Colonic mucosa (tissue), 4 donors: ENCODE measurements around the gene PAPLN. TPM values are rescaled to one million over a fixed set of nuclear protein-coding genes. Genes with fewer than 3 reads are reported as not detected.

Experiments used
- DNase-seq: peaks from one replicate; pipeline ENCODE4 v3.0.0-alpha.2; 2020
- H3K27ac ChIP-seq: fragments of 200-600 bp; one replicate; pipeline ENCODE4 v1.8.0; 2021
- H3K27me3 ChIP-seq: fragments of 200-600 bp; one replicate; pipeline ENCODE4 v1.8.0; 2021
- H3K36me3 ChIP-seq: fragments of 200-600 bp; one replicate; pipeline ENCODE4 v1.8.0; 2021
- H3K4me1 ChIP-seq: fragments of 200-600 bp; one replicate; pipeline ENCODE4 v1.8.0; 2021; ENCODE audit warnings: mild to moderate bottlenecking
- H3K4me3 ChIP-seq: fragments of 200-600 bp; one replicate; pipeline ENCODE4 v1.8.0; 2021
- H3K9ac ChIP-seq, 2 donors: one replicate each; pipeline ENCODE4 v1.7.0; 2013; ENCODE audit warnings: control low read depth in 2 of 2, low read depth in 2 of 2, low read length in 2 of 2
- H3K9me3 ChIP-seq: fragments of 200-600 bp; one replicate; pipeline ENCODE4 v1.8.0; 2021
- intact Hi-C: fragments of 100-400 bp; cut with DNase I; formaldehyde crosslinking; loops from one replicate; pipeline ENCODE4 v1.14.1; 2022
- total RNA-seq, 2 donors: library from RNA; stranded (reverse); fragmentation: NEBNext Ultra II Directional in 1 of 2; extraction: Animal tissue kit (Norgen Biotek cat#: 25700) in 1 of 2; gene quantifications; one replicate each; pipeline ENCODE4 v1.2.1, GENCODE V29; 2021
- TF ChIP-seq, protein P1 (sequence below): fragments of 200-600 bp; IDR thresholded peaks from one replicate; pipeline ENCODE4 v1.8.0; 2022; ENCODE audit warnings: antibody characterized with exemption, mild to moderate bottlenecking
- donor health status: healthy.
- donor health status: DM: no; HTN: no; CAD: no.
- donor health status: DM: no; HTN: no; CAD: no.

Gene PAPLN
- total RNA-seq, 2 donors from 2014 or later: 3.2 to 4.3 TPM

DNA sequence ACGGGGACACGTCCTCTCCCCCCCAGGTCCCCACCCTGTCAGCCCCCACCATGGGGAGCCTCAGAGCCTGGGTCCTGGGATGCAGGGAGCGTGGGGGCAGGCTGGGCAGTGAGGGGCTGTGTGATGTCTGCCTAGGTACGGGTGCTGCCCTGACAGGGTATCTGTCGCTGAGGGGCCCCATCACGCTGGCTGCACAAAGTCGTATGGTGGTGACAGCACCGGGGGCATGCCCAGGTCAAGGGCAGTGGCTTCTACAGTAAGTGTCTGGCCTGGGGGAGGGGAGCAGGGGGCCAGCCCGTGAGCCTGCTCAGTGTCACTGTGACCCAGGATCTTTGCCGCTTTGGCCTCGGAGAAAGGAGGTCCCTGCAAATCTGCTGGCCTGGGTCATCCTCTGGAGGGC lies 23.3 kb downstream of the PAPLN start:
- Histone ChIP-seq H3K4me3 (no peak overlapping the region), H3K9me3 (no peaks in the 10 kb centered on the region), H3K27me3 (no peaks in the 10 kb centered on the region), H3K27ac (no peak overlapping the region), H3K36me3 (no peaks in the 10 kb centered on the region), H3K4me1 (no peaks in the 10 kb centered on the region), H3K9ac (no peak overlapping the region)
- no peak for DNase-seq
- intact Hi-C loops: no loop called here
- TF ChIP-seq, protein P1, sequence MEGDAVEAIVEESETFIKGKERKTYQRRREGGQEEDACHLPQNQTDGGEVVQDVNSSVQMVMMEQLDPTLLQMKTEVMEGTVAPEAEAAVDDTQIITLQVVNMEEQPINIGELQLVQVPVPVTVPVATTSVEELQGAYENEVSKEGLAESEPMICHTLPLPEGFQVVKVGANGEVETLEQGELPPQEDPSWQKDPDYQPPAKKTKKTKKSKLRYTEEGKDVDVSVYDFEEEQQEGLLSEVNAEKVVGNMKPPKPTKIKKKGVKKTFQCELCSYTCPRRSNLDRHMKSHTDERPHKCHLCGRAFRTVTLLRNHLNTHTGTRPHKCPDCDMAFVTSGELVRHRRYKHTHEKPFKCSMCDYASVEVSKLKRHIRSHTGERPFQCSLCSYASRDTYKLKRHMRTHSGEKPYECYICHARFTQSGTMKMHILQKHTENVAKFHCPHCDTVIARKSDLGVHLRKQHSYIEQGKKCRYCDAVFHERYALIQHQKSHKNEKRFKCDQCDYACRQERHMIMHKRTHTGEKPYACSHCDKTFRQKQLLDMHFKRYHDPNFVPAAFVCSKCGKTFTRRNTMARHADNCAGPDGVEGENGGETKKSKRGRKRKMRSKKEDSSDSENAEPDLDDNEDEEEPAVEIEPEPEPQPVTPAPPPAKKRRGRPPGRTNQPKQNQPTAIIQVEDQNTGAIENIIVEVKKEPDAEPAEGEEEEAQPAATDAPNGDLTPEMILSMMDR: no peak

DNA sequence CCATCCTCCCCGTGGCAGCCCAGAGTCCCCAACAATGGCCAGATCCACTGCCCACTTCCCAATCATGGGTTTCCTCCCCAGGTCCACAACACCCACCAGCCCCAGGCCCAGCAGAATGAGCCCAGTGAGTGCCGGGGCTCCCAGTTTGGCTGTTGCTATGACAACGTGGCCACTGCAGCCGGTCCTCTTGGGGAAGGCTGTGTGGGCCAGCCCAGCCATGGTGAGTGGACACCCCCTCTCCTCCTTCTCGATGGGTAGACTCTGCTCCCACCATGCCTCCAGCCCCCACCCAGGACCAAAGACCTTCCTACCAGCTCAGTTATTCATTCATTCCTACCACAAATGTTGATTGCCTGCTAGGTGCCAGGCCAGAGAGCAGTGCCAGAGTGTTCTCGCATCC lies 23.8 kb downstream of the PAPLN start:
- Histone ChIP-seq H3K4me3 (no peak overlapping the region), H3K4me1 (no peaks in the 10 kb centered on the region), H3K27ac (no peak overlapping the region), H3K27me3 (no peaks in the 10 kb centered on the region), H3K9ac (no peak overlapping the region), H3K9me3 (no peaks in the 10 kb centered on the region), H3K36me3 (no peaks in the 10 kb centered on the region)
- TF ChIP-seq, protein P1: no peak
- no peak for DNase-seq
- intact Hi-C loops: no loop called here

DNA sequence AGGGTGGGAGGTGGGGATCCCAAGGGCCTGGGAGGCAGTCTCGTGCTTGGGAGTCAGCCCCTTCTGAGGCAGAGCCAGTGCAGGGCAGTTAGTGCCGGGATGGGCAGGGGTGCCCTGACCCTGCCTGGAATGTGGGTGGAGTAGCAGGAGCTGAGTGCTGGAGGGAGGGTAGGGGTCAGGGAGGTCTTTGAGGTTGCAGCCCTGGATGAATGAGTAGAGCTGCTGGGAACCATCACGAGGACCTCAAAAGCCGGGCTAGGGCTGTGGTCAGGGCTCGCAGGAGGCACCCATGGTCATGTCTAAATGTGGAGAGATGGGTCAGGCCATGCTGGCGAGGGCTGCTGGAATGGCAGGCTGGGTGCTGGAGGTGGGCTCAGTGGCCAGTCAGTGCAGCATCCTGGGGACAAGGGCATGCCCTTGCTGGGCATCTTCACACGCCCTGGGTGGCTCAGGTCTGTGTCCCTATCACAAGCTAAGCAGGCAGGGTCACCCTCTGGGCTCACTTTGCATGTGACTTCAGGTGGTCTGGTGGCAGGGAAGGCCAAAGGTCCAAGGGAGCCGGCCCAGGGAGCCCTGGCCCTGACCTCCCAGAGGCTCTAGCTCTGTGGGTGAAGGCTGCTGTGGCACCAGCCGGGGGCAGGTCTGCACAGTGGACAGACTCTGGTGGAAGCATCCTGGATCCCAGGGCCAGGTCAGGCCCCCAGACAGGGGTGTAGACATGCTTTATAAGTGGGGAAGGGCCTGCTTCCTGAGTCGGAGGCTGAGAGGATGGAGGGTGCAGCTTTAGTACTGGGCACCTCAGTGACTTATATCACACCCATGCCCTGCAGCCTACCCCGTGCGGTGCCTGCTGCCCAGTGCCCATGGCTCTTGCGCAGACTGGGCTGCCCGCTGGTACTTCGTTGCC lies 24.5 kb downstream of the PAPLN start:
- TF ChIP-seq, protein P1: no peak
- Histone ChIP-seq H3K9me3 (no peaks in the 10 kb centered on the region), H3K4me1 (no peaks in the 10 kb centered on the region), H3K9ac (no peak overlapping the region), H3K36me3 (no peaks in the 10 kb centered on the region), H3K27me3 (no peaks in the 10 kb centered on the region), H3K27ac (no peak overlapping the region), H3K4me3 (no peak overlapping the region)
- DNase-seq: no peak
- intact Hi-C loops: no loop called here

DNA sequence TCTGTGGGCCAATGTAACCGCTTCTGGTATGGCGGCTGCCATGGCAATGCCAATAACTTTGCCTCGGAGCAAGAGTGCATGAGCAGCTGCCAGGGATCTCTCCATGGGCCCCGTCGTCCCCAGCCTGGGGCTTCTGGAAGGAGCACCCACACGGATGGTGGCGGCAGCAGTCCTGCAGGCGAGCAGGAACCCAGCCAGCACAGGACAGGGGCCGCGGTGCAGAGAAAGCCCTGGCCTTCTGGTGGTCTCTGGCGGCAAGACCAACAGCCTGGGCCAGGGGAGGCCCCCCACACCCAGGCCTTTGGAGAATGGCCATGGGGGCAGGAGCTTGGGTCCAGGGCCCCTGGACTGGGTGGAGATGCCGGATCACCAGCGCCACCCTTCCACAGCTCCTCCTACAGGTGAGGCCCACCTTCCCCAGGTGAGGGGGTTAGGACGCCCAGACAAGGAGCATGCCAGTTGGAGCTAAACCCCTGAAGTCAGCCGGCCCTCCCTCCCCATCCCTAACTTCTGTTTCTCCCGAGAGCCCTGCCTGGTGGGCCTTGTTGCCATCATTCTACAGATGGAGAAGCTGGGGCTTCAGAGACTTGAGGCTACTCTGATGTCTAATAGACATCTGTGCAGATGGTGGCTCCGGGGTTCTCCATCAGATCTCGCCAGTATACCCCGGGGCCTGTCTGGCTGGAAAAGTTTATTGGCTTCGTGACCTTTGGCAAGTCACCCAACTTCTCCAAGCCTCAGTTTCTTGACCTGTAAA lies 25.3 kb downstream of the PAPLN start:
- TF ChIP-seq, protein P1: no peak
- Histone ChIP-seq H3K27ac (no peak overlapping the region), H3K4me3 (no peak overlapping the region), H3K4me1 (no peaks in the 10 kb centered on the region), H3K9ac (no peak overlapping the region), H3K36me3 (no peaks in the 10 kb centered on the region), H3K27me3 (no peaks in the 10 kb centered on the region), H3K9me3 (no peaks in the 10 kb centered on the region)
- intact Hi-C loops: no loop called here
- no peak for DNase-seq

DNA sequence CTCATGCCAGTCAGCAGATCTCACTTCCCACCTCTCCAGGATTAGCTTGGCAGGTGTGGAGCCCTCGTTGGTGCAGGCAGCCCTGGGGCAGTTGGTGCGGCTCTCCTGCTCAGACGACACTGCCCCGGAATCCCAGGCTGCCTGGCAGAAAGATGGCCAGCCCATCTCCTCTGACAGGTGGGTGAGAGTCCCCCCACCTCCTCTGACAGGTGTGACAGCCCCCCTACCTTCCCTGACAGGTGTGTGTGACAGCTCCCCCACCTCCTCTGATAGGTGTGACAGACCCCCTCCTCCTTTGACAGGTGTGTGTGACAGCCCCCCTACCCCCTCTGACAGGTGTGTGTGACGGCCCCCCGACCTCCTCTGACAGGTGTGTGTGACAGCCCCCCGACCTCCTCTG lies 26.3 kb downstream of the PAPLN start:
- Histone ChIP-seq H3K27ac (no peak overlapping the region), H3K9ac (no peak overlapping the region), H3K36me3 (no peaks in the 10 kb centered on the region), H3K9me3 (no peaks in the 10 kb centered on the region), H3K4me3 (no peak overlapping the region), H3K4me1 (no peaks in the 10 kb centered on the region), H3K27me3 (no peaks in the 10 kb centered on the region)
- no peak for DNase-seq
- intact Hi-C loops: no loop called here
- TF ChIP-seq, protein P1: no peak
